Esophagus muscularis mucosa (tissue), 4 donors: ENCODE measurements around the gene FADS2.

Experiments used
- EP300 ChIP-seq: sonication (generic); formaldehyde crosslinking; IDR thresholded peaks from one replicate; pipeline ENCODE4 v1.6.1; 2017; ENCODE audit warnings: antibody characterized with exemption
- POLR2A ChIP-seq: fragments of 450-650 bp; IDR thresholded peaks from one replicate; pipeline ENCODE4 v1.6.1; 2017; ENCODE audit warnings: antibody characterized with exemption, moderate library complexity, mild to moderate bottlenecking, low read depth
- TF ChIP-seq, protein P1 (sequence below), 3 experiments: fragments of 200-600 bp in 2 of 3; fragments of 450-650 bp in 1 of 3; sonication (generic) in 2 of 3; IDR thresholded peaks; one replicate each; pipeline ENCODE4 v1.5.1; 2017 to 2019; ENCODE audit warnings: antibody characterized with exemption in 3 of 3, mild to moderate bottlenecking in 2 of 3, moderate library complexity in 1 of 3

DNA sequence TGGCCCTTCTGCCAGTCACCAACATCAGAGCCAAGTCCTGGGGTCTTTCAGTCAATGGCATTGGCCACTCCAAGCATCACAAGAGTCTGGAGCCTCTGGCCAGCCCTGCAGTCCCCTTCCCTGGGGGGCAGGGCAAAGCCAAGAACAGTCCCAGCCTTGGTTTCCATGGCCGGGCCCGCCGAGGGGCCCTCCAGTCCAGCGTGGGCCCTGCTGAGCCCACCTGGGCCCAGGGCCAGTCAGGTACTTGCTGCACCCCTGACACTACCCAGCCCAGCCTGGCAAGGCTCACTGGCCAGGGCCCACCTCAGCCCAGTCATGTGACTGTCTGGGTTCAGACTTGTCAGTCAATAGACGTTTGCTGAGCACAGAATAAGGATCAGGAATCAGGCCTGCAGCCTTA is 46.5 kb upstream of the FADS2 start:
- TF ChIP-seq, protein P1, sequence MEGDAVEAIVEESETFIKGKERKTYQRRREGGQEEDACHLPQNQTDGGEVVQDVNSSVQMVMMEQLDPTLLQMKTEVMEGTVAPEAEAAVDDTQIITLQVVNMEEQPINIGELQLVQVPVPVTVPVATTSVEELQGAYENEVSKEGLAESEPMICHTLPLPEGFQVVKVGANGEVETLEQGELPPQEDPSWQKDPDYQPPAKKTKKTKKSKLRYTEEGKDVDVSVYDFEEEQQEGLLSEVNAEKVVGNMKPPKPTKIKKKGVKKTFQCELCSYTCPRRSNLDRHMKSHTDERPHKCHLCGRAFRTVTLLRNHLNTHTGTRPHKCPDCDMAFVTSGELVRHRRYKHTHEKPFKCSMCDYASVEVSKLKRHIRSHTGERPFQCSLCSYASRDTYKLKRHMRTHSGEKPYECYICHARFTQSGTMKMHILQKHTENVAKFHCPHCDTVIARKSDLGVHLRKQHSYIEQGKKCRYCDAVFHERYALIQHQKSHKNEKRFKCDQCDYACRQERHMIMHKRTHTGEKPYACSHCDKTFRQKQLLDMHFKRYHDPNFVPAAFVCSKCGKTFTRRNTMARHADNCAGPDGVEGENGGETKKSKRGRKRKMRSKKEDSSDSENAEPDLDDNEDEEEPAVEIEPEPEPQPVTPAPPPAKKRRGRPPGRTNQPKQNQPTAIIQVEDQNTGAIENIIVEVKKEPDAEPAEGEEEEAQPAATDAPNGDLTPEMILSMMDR (IDR thresholded peaks at IDR 0.05): no peak
- TF ChIP-seq EP300 (no peak), POLR2A (no peak)
